ENCODE measurements around the gene PDC. TPM values are rescaled to one million over a fixed set of nuclear protein-coding genes. Genes with fewer than 3 reads are reported as not detected.

The PDC gene
- total RNA-seq, result not detected

DNA sequence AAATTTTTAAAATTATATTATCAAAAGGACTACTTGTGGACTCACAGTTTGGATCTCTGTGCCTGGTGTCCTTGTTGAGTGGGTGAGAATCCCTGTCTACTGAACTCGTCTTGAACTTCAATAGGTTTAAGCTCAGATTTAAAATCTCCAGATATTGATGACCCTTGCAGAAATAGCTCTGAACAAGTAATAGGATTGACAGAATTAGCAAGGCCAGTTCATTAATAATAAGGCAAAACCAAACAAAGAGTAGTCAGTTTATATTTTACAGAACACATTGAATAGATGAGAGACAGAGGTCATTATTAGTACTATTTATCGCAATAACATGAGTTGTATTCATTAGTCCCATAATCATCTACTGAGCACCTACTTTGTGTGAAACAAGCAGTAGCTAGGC is at the start of gene PDC:
Gene PDC (minus strand): TSS at position 101 of the 400 bp plus-strand sequence. CDS start 11,655 bp downstream, outside the sequence.
- DNase-seq, result no peak

DNA sequence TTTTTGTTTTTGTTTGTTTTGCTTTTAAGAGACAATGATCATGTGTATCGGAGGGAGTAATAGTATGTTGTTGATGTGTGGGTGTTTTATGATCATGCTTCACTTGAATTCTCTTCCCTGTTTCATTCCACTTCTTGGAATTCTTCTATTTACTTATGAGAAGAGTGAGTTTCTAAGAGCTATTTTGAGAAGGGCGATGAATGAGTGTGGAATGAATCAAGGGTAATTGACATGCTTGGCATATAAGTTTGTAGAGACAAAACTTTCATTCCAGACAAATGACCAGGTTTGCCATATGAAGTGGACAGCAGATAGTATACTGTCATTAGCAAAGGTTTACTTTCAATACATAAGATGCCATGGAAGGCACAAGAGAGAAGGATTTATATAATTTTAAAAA is 42.3 kb upstream of the PDC start:
- DNase-seq, result no peak

DNA sequence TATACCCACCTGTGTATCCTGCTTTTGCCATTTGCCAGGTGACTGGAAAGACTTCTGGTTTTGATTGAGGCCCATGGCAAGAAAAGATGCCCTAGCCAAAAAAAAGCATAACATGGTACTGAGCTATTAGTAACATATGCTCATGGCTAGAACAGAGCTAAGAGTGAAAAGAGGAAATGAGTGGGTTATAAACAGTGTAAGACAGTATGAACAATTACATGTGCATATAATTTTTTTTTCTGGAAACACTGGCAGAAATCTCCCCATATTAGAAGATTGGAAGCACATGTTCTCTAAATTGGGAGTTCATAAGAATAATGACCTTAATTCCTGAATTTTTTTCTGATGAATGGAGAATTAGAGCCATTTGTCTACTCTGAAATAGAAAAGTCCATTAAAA is 41.2 kb upstream of the PDC start:
- DNase-seq, result no peak

DNA sequence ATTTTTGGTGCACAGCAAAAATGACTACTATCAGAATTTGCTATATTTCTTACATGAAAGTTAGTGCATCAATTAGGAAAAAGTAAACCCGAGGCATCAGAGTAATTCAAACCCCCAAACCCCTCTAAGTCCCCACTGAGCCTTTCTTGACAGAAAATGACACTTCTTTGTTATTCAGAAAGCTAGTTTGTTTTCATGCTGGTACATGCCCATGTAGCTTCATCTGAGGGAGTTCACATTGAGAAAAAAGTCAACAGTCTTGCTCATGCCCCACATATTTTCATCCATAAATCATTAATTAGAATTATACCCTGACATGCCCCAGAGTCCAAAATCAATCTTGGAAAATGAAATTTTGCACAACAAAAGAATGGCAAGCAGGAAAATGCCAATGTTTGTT is 39.9 kb upstream of the PDC start:
- no peak for DNase-seq

DNA sequence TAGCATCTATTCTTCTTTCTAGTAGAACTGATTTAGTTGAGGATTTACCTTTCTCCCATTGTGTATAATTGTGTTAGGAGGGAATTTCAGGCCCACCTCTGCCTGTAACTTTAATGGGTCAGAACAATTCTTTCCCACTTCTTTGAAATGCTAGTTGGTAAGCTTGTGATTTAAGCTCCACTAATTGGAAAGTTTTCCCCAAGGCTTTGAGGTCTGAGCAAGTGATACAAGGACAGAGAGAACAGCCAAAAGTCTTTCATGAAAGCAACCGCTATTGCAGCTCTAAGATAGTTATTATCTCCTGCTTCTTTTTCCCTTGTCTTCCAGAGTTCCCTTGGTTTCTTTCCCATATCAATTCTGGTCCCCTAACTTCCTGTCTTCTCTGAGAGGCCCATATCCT is 38.7 kb upstream of the PDC start:
- no peak for DNase-seq

DNA sequence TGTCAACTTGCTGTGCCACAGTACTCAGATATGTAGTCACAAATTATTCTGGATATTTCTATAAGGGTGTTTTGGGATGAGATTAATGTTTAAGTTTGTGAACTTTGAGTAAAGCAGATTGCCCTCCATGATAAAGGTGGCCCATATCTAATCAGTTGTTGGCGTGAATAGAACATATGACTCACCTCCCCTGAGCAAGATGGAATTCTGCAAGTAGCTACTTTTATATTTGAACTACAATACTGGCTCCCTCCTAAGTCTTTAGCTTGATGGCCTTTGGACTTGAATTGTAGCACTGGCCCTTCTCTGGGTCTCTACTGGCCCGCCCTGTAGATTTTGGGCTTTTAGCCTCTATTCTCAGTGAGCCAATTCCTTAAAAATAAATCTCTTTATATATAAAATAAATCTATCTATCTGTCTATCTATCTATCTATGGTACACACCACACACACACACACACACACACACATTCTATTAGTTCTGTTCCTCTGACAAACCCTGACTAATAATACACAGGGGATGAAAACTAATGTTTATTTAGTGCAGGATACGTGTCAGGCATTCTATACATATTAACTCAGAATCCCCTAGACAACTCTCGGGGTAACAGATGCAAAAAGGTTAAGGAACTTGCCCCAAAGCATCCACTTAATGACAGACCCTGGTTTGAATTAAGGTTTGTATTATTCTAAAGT is 37.9 kb upstream of the PDC start:
- DNase-seq, result no peak

DNA sequence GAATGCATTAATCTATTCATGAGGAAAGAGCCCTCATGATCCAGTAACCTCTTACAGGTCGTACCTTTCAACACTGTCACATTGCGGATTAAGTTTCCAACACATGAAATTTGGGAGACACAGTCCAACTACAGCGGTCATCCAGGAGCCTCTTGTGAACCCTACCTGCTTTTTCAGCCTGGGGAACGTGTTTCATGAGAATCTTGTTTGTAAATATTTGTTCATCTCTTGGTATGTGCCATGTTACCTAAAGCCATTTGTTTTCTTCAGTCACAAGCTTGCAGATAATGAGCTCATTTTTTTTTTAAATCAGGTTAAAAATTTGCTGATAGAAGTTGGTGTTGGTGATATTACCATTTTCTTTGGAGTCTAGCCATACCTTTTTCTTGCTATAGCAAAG is 37.2 kb upstream of the PDC start:
- DNase-seq, result no peak

DNA sequence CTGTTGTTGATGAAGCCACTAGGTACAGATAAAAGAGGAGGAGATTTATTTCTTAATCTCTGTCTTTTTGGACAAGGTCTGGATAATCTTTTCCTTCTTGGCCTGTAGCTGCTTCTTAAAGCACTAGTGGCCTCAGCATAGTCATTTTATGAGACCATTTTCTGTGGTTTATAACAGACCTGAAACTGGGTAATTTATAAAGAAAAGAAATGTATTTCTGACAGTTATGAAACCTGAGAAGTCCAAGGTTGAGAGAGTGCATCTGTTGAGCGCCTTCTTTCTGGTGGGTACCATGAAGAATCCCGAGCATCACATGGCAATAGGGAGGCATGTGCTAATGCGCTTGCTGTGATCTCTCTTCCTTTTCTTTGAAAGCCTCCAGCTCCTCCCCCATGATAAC is 36.7 kb upstream of the PDC start:
- DNase-seq, result no peak

DNA sequence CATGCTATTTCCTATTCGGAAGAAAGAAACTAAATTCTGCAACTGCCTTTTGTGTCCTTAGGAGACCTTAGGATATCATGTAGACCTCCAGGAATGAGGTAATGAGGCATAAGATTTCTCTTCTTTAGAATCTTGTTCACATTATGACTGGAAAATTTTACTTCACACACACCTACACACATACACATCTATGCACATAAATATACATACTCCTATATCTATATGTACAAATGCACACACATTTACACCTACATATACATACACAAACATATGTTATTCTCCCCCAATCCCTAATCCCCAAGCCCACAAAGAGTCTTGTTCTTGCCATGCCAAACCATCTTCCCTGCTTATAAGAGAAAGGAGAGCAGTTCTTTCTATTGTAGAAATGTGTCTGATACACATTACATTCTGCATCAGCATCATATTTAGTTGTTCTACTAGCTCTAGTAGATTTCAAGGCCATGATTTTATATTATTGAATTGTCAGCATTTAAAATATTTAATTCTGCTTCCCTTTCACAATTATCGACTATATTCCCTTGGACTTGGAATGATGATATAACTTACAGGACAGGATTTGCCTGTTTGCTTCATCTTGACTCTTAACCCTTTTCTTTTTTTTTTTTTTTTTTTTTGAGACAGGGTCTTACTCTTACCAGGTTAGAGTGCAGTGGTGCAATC is 35.4 kb upstream of the PDC start:
- no peak for DNase-seq

DNA sequence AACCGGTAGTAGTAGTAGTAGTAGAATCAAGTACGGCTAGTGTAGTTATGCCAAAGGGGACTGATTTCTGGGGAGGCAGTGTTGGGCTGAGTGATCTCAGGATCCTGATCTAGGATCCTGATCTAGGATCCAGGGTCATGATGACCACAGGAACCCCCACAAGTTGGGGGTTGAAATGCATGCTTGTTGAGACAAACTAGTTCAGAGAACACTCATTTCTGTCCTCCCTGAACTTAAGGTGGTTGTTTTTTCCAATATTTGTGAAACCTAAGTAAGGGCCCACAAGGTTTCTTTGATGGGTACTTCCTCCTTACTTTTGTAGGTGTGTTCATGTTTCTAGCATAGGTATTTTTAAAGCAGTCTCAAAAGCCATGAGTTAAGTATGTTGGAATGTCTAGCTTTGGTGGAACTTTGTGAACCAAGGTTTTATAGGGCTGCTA is 33.9 kb upstream of the PDC start:
- no peak for DNase-seq

DNA sequence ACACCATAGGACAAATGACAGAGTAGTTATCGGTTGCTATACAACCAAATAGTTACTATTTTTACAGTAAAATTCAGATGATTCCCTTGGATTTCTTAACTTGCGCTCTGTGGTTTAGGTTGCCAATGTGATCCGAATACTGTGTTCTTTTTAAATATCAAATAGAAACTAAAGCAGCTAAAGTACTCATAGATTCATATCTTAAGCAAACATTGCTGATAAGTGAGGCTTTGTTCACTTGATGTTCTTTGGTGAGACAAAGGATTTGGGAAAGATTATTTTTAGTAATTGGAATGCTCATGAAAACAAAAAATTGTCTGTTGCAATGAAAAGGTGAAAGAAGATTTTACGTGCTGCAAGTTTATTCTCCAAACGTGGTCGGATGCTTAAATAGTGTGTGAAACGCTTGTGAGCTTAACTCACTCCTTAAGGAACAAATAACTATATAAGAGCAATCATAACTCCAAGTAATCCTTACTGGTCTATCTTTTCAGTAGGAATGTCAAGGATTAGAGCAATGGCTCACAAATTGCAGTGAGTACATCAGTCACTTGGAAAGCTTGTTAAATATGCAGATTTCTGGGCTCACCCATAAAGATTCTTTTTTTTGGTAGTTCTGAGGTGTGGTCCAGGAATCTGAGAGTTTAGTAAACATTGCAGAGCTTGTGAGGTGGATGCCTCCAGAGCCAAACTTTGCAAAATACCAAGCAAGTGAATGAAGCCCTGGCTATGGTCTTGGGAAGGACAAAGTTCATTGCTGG is 31.8 kb upstream of the PDC start:
- DNase-seq, result no peak

DNA sequence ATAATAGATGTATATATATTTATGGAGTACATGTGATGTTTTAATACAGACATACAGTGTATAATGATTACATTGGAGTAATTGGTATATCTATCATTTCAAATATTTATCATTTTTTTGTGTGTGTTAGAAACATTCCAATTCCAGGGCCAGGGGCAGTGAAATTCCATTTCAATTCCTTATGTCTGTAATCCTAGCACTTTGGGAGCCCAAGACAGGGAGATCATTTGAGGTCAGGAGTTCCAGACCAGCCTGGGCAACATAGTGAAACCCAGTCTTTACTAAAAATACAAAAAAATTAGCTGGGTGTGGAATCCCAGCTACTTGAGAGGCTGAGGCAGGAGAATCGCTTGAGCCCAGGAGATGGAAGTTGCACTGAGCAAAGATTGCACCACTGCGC is 30.4 kb upstream of the PDC start:
- no peak for DNase-seq

DNA sequence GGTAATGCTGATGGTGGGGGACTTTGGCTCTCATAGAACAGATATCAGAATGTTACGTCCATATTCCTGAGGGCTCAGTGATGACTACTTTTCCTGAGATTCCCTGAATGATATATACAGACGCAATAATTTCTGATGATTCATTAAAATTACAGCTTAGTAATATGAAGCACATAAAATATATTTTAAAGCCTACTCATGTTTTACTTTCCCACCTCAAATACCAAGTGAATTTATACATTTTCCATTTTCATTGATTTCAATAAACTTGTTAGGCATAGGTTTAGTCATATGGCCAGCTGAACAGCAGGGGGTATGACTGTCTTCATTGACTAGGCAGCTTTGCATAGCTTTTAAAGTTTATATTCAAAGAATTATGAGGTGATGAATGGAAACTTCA is 26.2 kb upstream of the PDC start:
- DNase-seq, result no peak

DNA sequence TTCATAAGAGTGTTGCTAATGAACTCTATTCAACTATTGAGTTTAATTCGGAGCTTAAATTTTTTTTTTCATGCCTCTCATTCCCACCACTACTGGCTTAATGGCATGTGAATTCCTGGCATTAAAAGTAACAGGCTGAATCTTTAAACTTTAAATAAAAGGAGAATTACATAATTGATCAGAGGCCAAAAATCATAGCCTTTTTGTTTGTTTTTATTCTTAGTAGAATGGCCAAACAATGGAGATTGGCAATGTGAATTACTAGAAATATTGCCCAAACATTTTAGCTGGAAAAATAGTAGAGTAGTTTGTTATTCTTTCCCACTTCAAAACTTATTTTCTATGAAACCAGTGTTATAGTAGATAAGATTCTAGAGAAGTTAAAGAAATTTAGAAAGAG is 25.1 kb upstream of the PDC start:
- no peak for DNase-seq

DNA sequence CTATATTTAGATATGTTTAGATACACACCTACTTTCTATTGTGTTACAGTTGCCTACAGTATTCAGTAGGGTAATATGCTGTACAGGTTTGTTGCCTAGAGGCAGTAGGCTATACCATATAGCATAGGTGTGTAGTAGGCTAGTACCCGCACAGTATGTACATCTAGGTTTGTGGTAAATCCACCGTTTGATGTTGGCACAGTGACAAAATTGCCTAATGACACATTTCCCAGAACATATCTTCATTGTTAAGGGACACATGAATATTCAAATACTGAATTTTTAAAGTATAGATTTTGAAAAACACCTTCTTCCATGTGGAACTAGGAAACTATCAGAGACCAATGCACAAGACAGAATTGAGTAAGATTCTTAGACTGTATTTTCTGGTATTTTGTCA is 22.6 kb upstream of the PDC start:
- DNase-seq, result no peak

DNA sequence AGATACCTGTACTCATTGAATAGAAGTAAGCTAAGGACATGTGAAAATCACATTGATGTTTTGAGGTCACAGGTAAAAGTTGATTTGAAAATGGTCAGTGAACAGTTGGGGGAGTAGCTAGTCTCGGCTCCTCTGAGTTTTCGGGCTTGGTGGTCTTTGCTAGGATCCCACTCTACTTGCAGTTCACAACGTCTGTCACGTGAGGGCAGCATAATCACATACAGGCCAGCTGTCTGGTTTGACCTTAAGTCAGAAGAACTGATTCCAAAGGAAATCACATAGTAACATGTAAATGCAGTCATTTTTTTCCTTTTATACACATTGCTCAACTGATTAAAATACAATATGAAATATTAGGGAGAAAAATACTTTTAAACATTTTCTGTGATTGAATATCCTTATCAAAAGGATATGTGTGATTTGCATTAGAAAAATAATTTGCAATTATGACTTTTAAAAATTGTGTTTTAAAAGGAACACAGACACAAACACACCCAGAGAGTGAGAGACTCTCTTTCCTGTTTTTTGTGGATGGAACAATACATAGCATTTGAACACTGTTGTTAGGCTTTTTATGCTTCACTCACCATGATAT is 21.8 kb upstream of the PDC start:
- DNase-seq, result no peak

DNA sequence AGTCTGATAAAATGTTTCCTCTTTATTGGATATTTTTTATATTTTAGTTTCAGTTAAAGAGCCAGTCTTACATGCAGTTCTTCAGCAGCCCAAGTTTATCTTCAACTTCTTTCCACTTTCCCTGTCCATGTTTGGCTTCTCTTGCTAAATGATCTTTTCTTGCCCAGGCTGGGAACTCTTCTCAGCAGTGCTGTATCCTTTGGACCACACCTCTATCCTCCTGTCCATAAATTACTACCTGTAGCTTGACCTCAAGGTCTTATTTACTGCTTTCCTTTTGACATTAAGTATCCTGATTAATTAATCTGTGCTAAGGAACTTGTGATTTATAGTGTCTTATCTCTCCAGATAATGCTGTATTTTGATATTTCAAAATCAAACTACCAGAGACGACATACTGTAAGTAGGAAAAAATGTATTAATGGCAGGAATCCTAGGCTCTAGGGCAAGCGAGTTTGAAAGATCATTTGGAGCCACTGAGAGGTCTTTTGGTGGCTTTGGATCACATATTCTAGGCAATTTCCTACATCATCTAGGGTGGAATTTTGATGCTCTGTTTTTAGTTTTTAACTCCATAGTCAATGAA is 20.5 kb upstream of the PDC start:
- no peak for DNase-seq

DNA sequence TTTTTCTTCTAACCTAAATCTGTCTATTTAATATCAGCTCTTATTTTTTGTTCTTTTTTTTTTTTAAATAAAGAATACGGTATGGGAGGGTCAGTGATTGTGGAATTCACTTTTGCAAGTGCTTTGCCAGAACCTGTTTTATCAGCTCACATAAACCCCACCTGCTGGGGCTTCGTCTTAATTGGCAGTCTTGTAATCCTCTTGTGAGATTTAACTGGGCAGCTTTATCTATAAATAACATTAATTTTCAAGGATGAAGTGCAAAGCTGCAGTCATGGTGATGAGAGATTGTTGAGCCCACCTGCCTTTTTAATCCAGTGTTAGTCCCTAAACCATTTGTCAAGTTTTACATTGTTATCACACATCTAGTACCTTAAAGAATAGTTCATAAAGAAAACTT is 18.2 kb upstream of the PDC start:
- no peak for DNase-seq

DNA sequence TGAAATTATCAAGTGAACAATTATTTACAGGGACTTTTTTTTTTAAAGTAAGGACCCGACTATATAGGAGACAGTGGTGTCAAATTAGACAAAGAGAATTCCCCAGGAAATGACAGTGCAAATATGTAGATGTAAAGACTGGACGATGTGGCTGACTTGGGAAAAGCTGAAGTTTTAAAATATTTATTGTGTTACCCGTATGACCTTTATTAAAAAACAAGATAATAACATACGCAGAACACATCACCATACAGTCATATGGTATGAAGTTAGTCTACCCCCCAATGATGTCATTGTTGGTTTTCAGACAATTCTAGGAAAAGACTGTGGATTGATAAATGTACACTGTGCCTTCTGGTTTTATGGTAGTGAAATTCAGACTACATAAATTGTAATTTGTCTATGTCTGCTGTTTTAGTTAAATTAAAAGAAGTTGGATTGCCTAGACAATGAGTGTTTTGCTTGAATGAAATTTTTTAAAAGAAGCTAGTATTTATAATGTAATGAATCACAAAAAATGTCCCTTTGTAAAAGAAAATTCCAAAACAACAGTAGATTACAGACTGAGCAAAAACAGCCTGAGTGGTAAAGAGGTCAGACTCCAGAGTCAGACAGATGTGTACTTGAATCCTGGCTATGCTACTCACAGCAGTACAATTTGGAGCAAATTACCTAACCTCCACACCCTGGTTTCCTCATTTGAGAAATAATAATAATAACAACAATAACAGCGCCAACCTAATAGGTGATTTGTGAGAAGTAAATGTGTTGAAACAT is 15.5 kb upstream of the PDC start:
- DNase-seq, result no peak

DNA sequence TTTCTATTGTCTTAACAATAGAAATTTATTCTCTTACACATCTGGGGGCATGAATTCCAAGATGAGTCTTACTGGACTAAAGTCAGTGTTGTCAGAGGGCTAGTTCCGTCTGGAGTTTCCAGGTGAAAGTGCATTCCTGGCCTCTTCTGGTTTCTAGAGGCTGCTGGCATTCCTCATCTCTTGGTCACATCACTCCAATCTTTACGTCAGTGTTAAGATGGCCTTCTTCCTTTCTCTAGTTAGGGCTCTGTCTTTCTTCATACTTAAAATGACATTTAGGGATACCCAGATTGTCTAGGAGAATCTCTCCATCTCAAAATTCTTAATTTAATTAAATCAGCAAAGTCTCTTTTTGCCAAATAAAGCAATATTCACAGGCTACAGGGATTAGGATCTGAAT is 13.3 kb upstream of the PDC start:
- no peak for DNase-seq

DNA sequence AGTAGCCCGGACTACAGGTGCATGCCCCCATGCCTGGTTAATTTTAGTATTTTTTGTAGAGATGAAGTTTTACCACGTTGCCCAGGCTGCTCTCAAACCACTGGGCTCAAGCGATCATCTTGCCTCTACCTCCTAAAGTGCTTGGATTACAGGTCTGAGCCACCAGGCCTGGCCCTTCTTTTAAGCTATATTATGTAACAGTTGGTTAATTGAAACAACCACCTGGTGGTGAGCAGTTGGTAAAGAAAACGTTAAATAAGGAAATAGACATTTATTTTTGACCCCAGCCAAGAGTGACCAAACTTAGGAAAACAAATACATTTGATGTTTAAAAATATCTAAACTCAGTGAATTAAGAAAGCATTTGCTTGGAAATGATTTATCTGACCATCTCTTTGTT is 12.1 kb upstream of the PDC start:
- DNase-seq, result no peak

DNA sequence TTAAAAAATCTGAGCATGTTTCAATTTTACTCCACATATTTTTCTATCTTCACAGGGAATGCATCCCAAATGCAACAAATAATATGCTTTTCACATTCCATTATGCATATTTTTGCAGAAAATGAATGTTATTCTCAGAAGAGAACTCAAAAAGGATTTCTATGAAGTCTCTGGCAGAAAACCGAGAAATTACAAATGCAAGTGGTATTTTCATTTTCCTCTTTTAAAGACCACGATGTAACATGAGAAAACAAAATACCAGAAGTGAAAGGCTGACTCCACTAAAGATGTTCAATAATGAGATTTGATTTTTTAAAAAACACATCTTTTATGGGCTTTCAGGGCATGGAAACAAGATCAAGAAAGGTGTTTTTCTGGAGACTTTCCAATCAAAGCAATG is 5.0 kb upstream of the PDC start:
- DNase-seq, result no peak

Data from occipital lobe (tissue), 2 donors.